ENCODE data around the gene ALDH1L2. TPM values are rescaled to one million over a fixed set of nuclear protein-coding genes. Genes with fewer than 3 reads are reported as not detected.
A peak's percentile ranks its signal among the peaks of the same experiment; 100 is the strongest.

The ALDH1L2 gene
- total and polyA plus RNA-seq, 12 donors, result 1.1 to 3.7 (median 1.5) TPM

GRCh38 chr12:105083551-105084105 is 630 bp downstream of the ALDH1L2 start:
- Histone ChIP-seq H3K4me1 (peaks cover 0 to 21% (median 10%) of the 10 kb centered on the region in 9 donors), H3K9me3 (no peaks in the 10 kb centered on the region), H3K27me3 (peaks cover 0 to 18% (median 0%) of the 10 kb centered on the region in 7 donors), H3K27ac (peak overlapping the region in 8 of 10 donors; percentile 2 to 71 (median 36)), H3K4me3 (peak overlapping the region; percentile 13 to 65 (median 62)), H3K36me3 (no peaks in the 10 kb centered on the region)
- 8 to 10% methylated on average over 18 of the region's 18 CpGs for WGBS, 2 donors
- ATAC-seq (peak; percentile 45 to 83 (median 74)), DNase-seq (peak; percentile 32 to 61)
- peak in 1 of 9 donors; percentile 3 for TF ChIP-seq CTCF (IDR thresholded peaks at IDR 0.05)
- intact Hi-C loops (cut with DNase I), result no loop called here

GRCh38 chr12:105083031-105083430 is 1.2 kb downstream of the ALDH1L2 start:
- Histone ChIP-seq H3K27me3 (peaks cover 0 to 18% (median 0%) of the 10 kb centered on the region in 7 donors), H3K27ac (no peak overlapping the region), H3K4me3 (peak overlapping the region in 4 of 10 donors; percentile 61 to 64 (median 62)), H3K4me1 (peaks cover 0 to 21% (median 10%) of the 10 kb centered on the region in 9 donors), H3K9me3 (no peaks in the 10 kb centered on the region), H3K36me3 (no peaks in the 10 kb centered on the region)
- ATAC-seq (no peak), DNase-seq (no peak)
- no peak for TF ChIP-seq CTCF (IDR thresholded peaks at IDR 0.05)
- WGBS, 2 donors, result 60 to 62% methylated on average over 5 of the region's 5 CpGs
- intact Hi-C loops (cut with DNase I), result no loop called here

- H3K4me1 ChIP-seq, result peaks cover 0 to 12% (median 6%) of the 10 kb centered on the region in 9 donors
- intact Hi-C loops (cut with DNase I), result no loop called here
- no peak for ATAC-seq
Measured at GRCh38 chr12:105078712-105079570, 5.3 kb downstream of the ALDH1L2 start.

More at GRCh38 chr12:105078712-105079570, 5.3 kb downstream of the ALDH1L2 start:
- no peak for TF ChIP-seq CTCF (IDR thresholded peaks at IDR 0.05)
- Histone ChIP-seq H3K27ac (no peak overlapping the region), H3K27me3 (peaks cover 0 to 2% (median 0%) of the 10 kb centered on the region in 7 donors), H3K4me3 (no peak overlapping the region), H3K9me3 (no peaks in the 10 kb centered on the region), H3K36me3 (no peaks in the 10 kb centered on the region)
- 85 to 86% methylated on average over 11 of the region's 11 CpGs for WGBS, 2 donors
- no peak for DNase-seq

Measured in heart right ventricle (tissue), 16 donors.